ENCODE measurements around the gene NFIC. TPM values are rescaled to one million over a fixed set of nuclear protein-coding genes. Genes with fewer than 3 reads are reported as not detected.

The NFIC gene
- total and polyA plus RNA-seq, 2 of the 4 experiments (the other 2 are of a cell fraction), result 21.9 to 32.1 TPM

DNA sequence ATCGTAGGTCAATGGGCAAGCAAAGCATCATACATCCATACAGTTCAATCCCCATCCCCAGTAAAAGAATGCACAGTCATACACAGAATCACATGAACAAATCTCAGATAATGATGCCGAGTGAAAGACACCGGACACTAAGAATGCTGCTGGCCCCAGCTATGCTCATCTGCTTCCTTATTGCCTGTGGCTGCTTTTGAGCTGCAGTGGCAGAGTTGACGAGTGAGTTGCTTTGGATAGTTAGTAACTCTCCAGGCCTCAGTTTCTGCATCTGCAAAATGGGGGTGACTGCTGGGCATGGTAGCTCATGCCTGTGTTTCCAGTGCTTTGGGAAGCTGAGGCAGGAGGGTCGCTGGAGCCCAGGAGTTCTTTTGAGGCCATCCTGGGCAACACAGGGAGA lies 12.9 kb upstream of the NFIC start:
- no CpG with 5 or more reads among the region's 5 CpGs for WGBS, 2 experiments (ENCODE audit: extremely low coverage in 2 of 2, insufficient read length in 1 of 2)
- Histone ChIP-seq H2AK5ac (ENCODE audit: low read depth, low read length) (no peak overlapping the region), H3K9ac (ENCODE audit: low read depth, low read length) (no peak overlapping the region), H4K5ac (ENCODE audit: low read depth, low read length) (no peak overlapping the region), H2AK9ac (replicated peaks; ENCODE audit: low read depth, low read length, poor library complexity) (no peak overlapping the region), H3K9me3 (ENCODE audit: control insufficient read depth, insufficient read depth, low read length) (peaks cover 4% of the 10 kb centered on the region; the same call in 1 of the 2 replicates), H3K36me3 (ENCODE audit: control insufficient read depth, insufficient read depth, low read length) (no peaks in the 10 kb centered on the region), H2BK15ac (ENCODE audit: low read depth, low read length) (no peak overlapping the region), H3K4ac (ENCODE audit: low read depth, low read length) (no peak overlapping the region), H3K14ac (replicated peaks; ENCODE audit: low read depth, low read length) (no peak overlapping the region), H3K4me1 (ENCODE audit: control insufficient read depth, insufficient read depth, low read length) (no peaks in the 10 kb centered on the region), H3K56ac (ENCODE audit: extremely low read depth, insufficient read depth, low read length) (no peak overlapping the region), H3K18ac (ENCODE audit: low read depth, low read length) (no peak overlapping the region), H3K23ac (ENCODE audit: low read depth, low read length) (no peak overlapping the region), H4K91ac (ENCODE audit: insufficient read depth, low read depth, low read length) (no peak overlapping the region), H3K4me3 (ENCODE audit: insufficient read depth, low read depth, low read length) (no peak overlapping the region), H2BK20ac (ENCODE audit: low read depth, low read length) (no peak overlapping the region), H3K79me1 (ENCODE audit: low read depth in 1 of 2, low read length in 2 of 2) (no peaks in the 10 kb centered on the region), H3K27me3 (ENCODE audit: control insufficient read depth, insufficient read depth, low read length) (no peaks in the 10 kb centered on the region), H2AFZ (replicated peaks; ENCODE audit: low read length, poor library complexity) (no peak overlapping the region), H2BK120ac (ENCODE audit: low read depth, low read length) (no peak overlapping the region), H2BK5ac (ENCODE audit: low read depth, low read length, poor library complexity, severe bottlenecking) (no peak overlapping the region), H3K4me2 (ENCODE audit: low read depth, low read length) (no peak overlapping the region), H4K20me1 (ENCODE audit: insufficient read depth, low read length) (no peaks in the 10 kb centered on the region), H4K8ac (ENCODE audit: low read depth in 2 of 2, low read length in 2 of 2) (no peak overlapping the region), H3K27ac (ENCODE audit: insufficient read depth, low read length) (no peak overlapping the region), H3K9me1 (ENCODE audit: insufficient read depth, low read length) (0 out of 2 replicates have a peak, but pooled peaks cover 3% of the 10 kb centered on the region)
- intact Hi-C loops (cut with micrococcal nuclease) (no loop called here), in situ Hi-C loops (cut with MboI; ENCODE audit: low sequenced_read_pairs) (no loop called here), dilution Hi-C loops (cut with HindIII; ENCODE audit: low sequenced_read_pairs, unreplicated experiment) (no loop called here)
- POLR2A ChIA-PET (ENCODE audit: unreplicated experiment), result no interaction called here
- BruUV-seq (replicated peaks), result no TSS peak
- CTCF ChIA-PET, result no interaction called here
- ATAC-seq (ENCODE audit: low read depth), result no peak
- DNase-seq, result no peak
- TF ChIP-seq RAD21 (IDR thresholded peaks at IDR 0.05; ENCODE audit: low read length), result no peak
- TF ChIP-seq, protein P1, sequence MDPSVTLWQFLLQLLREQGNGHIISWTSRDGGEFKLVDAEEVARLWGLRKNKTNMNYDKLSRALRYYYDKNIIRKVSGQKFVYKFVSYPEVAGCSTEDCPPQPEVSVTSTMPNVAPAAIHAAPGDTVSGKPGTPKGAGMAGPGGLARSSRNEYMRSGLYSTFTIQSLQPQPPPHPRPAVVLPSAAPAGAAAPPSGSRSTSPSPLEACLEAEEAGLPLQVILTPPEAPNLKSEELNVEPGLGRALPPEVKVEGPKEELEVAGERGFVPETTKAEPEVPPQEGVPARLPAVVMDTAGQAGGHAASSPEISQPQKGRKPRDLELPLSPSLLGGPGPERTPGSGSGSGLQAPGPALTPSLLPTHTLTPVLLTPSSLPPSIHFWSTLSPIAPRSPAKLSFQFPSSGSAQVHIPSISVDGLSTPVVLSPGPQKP (IDR thresholded peaks at IDR 0.05; ENCODE audit: borderline replicate concordance, low read depth, low read length), result no peak
- TF ChIP-seq BHLHE40 (IDR thresholded peaks at IDR 0.05; ENCODE audit: low read depth, low read length), result no peak
- no peak for TF ChIP-seq MAFK (IDR thresholded peaks at IDR 0.05; ENCODE audit: low read depth, low read length)
- TF ChIP-seq CEBPB (IDR thresholded peaks at IDR 0.05; ENCODE audit: low read depth, low read length), result no peak
- no peak for TF ChIP-seq SMC3 (IDR thresholded peaks at IDR 0.05; ENCODE audit: low read depth, low read length)
